Panc1 (cell line): Measurements from ENCODE around the gene FSTL1. TPM values are rescaled to one million over a fixed set of nuclear protein-coding genes. Genes with fewer than 3 reads are reported as not detected.

ENCODE experiments used
- ATAC-seq: fragments of 200-7000 bp; cut with Tn5 transposase; 2 replicates; pipeline ENCODE4 v1.9.1; 2020; ENCODE audit warnings: mild to moderate bottlenecking, moderate library complexity
- BruUV-seq: library from RNA; stranded (reverse); fragments of 400-500 nt; replicated peaks from 2 replicates; lab custom pipeline; 2021; lab: Mats Ljungman, UMichigan
- CTCF ChIA-PET: fragments of 300-600 bp; sonication (Branson Sonifier 250); formaldehyde crosslinking; loops from one replicate; lab custom pipeline; 2022; ENCODE audit warnings: antibody characterized with exemption; lab: Charles Lee
- POLR2A ChIA-PET: fragments of 300-600 bp; sonication (Branson Sonifier 250); formaldehyde crosslinking; loops from one replicate; lab custom pipeline; 2022; ENCODE audit warnings: antibody characterized with exemption; lab: Charles Lee
- DNase-seq: peaks from one replicate; pipeline ENCODE4 v3.0.0-alpha.2; 2010; ENCODE audit warnings: low read depth, low spot score
- H3K27ac ChIP-seq: 2 replicates; pipeline ENCODE4 v1.5.1; 2011; ENCODE audit warnings: mild to moderate bottlenecking, low read length, inconsistent platforms
- H3K27me3 ChIP-seq: fragments of 200-500 bp; sonication (Bioruptor generic); 2 replicates; pipeline ENCODE4 v1.6.0; 2014; ENCODE audit warnings: low read length, inconsistent platforms; ENCODE audit not compliant: control insufficient read depth, insufficient read depth
- H3K36me3 ChIP-seq: fragments of 200-500 bp; sonication (Bioruptor generic); 2 replicates; pipeline ENCODE4 v1.5.1; 2014; ENCODE audit warnings: inconsistent platforms, mild to moderate bottlenecking, low read length, moderate library complexity; ENCODE audit not compliant: control insufficient read depth, insufficient read depth
- H3K4me1 ChIP-seq: 2 replicates; pipeline ENCODE4 v1.5.1; 2011; ENCODE audit warnings: inconsistent platforms, mild to moderate bottlenecking, low read length, moderate library complexity; ENCODE audit not compliant: control insufficient read depth, insufficient read depth
- H3K4me3 ChIP-seq, 2 experiments: 2 replicates each; pipeline ENCODE4 v1.5.1; 2011 to 2012; ENCODE audit warnings: low read depth in 2 of 2, low read length in 2 of 2, mild to moderate bottlenecking in 2 of 2, inconsistent platforms in 1 of 2, moderate library complexity in 1 of 2
- H3K9me3 ChIP-seq: fragments of 200-500 bp; sonication (Bioruptor generic); 2 replicates; pipeline ENCODE4 v1.5.1; 2014; ENCODE audit warnings: low read depth, mild to moderate bottlenecking, inconsistent platforms, low read length, moderate library complexity; ENCODE audit not compliant: control insufficient read depth, insufficient read depth
- CTCF ChIP-seq: fragments of 450-650 bp; IDR thresholded peaks from 2 replicates; pipeline ENCODE4 v1.5.1; 2017; ENCODE audit warnings: mild to moderate bottlenecking
- POLR2AphosphoS5 ChIP-seq: IDR thresholded peaks from 2 replicates; pipeline ENCODE4 v1.6.1; 2012; ENCODE audit warnings: mild to moderate bottlenecking, low read depth, low read length, moderate library complexity
- SIN3A ChIP-seq: IDR thresholded peaks from 2 replicates; pipeline ENCODE4 v1.6.1; 2012; ENCODE audit warnings: low read depth, mild to moderate bottlenecking, low read length, moderate library complexity, borderline replicate concordance; ENCODE audit not compliant: insufficient read depth
- TCF7L2 ChIP-seq: IDR thresholded peaks from 2 replicates; pipeline ENCODE4 v1.6.1; 2011; ENCODE audit warnings: mild to moderate bottlenecking, low read depth, low read length, inconsistent platforms
- in situ Hi-C: cut with HindIII; loops from 2 replicates; pipeline ENCODE4 v1.10.0; 2016; ENCODE audit warnings: low sequenced_read_pairs, low pct_unique_long_range_greater_than_20kb
- intact Hi-C: fragments of 100-400 bp; cut with micrococcal nuclease; formaldehyde crosslinking; loops from one replicate; pipeline ENCODE4 v1.10.0; 2022; ENCODE audit not compliant: unreplicated experiment
- total RNA-seq: library from RNA; stranded (reverse); gene quantifications from one replicate; pipeline ENCODE4 v1.2.1, GENCODE V29; 2021; ENCODE audit not compliant: unreplicated experiment
- TF ChIP-seq, protein P1 (sequence below), 2 experiments: IDR thresholded peaks; 2 replicates each; pipeline ENCODE4 v1.6.1; 2011 to 2012; ENCODE audit warnings: low read depth in 2 of 2, control low read depth in 1 of 2, low read length in 1 of 2, mild to moderate bottlenecking in 1 of 2, moderate library complexity in 1 of 2; ENCODE audit not compliant: insufficient read depth in 1 of 2

Gene FSTL1
- total RNA-seq, 1 experiment from 2014 or later, result 9.2 TPM

- Histone ChIP-seq H3K27me3 (peaks cover 8% of the 10 kb centered on the region), H3K4me3 (no peak overlapping the region), H3K36me3 (no peaks in the 10 kb centered on the region), H3K9me3 (no peaks in the 10 kb centered on the region), H3K27ac (no peak overlapping the region), H3K4me1 (no peaks in the 10 kb centered on the region)
- ChIA-PET POLR2A (no interaction called here), CTCF (no interaction called here)
- TF ChIP-seq, protein P1, sequence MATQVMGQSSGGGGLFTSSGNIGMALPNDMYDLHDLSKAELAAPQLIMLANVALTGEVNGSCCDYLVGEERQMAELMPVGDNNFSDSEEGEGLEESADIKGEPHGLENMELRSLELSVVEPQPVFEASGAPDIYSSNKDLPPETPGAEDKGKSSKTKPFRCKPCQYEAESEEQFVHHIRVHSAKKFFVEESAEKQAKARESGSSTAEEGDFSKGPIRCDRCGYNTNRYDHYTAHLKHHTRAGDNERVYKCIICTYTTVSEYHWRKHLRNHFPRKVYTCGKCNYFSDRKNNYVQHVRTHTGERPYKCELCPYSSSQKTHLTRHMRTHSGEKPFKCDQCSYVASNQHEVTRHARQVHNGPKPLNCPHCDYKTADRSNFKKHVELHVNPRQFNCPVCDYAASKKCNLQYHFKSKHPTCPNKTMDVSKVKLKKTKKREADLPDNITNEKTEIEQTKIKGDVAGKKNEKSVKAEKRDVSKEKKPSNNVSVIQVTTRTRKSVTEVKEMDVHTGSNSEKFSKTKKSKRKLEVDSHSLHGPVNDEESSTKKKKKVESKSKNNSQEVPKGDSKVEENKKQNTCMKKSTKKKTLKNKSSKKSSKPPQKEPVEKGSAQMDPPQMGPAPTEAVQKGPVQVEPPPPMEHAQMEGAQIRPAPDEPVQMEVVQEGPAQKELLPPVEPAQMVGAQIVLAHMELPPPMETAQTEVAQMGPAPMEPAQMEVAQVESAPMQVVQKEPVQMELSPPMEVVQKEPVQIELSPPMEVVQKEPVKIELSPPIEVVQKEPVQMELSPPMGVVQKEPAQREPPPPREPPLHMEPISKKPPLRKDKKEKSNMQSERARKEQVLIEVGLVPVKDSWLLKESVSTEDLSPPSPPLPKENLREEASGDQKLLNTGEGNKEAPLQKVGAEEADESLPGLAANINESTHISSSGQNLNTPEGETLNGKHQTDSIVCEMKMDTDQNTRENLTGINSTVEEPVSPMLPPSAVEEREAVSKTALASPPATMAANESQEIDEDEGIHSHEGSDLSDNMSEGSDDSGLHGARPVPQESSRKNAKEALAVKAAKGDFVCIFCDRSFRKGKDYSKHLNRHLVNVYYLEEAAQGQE (IDR thresholded peaks at IDR 0.05; ENCODE audit: insufficient read depth in 1 of 2, low read depth in 2 of 2, low read length in 1 of 2), result no peak
- TF ChIP-seq TCF7L2 (no peak), POLR2AphosphoS5 (no peak), SIN3A (no peak), CTCF (no peak)
- no peak for ATAC-seq
- DNase-seq, result no peak
- in situ Hi-C loops (no loop called here), intact Hi-C loops (no loop called here)
- BruUV-seq, result no TSS peak
Measured at GRCh38 chr3:120462409-120462959, 11.7 kb upstream of the FSTL1 start.

- H3K27me3 ChIP-seq, result peaks cover 8% of the 10 kb centered on the region
- no peaks in the 10 kb centered on the region for H3K36me3 ChIP-seq
- BruUV-seq, result no TSS peak
- TF ChIP-seq POLR2AphosphoS5 (no peak), SIN3A (no peak), TCF7L2 (no peak), CTCF (no peak; the same call in 1 of the 2 replicates)
- TF ChIP-seq, protein P1 (IDR thresholded peaks at IDR 0.05; ENCODE audit: insufficient read depth in 1 of 2, low read depth in 2 of 2, low read length in 1 of 2), result no peak
- ChIA-PET POLR2A (no interaction called here), CTCF (no interaction called here)
- no peaks in the 10 kb centered on the region for H3K9me3 ChIP-seq
- DNase-seq, result no peak
- no peak overlapping the region for H3K27ac ChIP-seq
- ATAC-seq, result no peak
- in situ Hi-C loops (no loop called here), intact Hi-C loops (no loop called here)
- H3K4me3 ChIP-seq, result no peak overlapping the region
- no peaks in the 10 kb centered on the region for H3K4me1 ChIP-seq
Measured at GRCh38 chr3:120461416-120461815, 10.6 kb upstream of the FSTL1 start.
